ENCODE results near the gene GDAP2. TPM values are rescaled to one million over a fixed set of nuclear protein-coding genes. Genes with fewer than 3 reads are reported as not detected.

GDAP2 gene
- total RNA-seq, 1 experiment from 2014 or later: 24.4 TPM

DNA sequence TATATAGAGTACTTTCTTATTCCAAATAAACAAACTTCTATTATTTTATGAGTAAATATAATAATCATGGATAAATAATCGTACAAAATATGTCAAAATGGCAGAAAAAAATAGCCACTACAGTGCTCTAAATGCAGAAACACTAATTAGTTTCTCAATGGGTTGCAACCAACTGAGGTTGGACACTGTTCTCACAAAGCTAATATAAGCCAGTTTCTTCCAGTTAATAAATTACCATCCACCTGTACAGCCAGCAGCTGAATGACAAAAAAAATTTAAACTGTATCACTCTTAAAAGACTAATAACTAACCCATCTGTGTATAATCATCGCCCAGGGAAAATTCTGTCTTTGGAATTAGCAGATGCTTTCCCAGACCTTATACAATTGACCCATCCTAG is 36.9 kb downstream of the GDAP2 start:
- no peaks in the 10 kb centered on the region for H3K4me1 Mint-ChIP-seq

More for the DNA sequence above, 36.9 kb downstream of the GDAP2 start:
- no peak overlapping the region for H3K56ac ChIP-seq (ENCODE audit: insufficient read length, low read depth, low read length)
- H3K14ac ChIP-seq (ENCODE audit: insufficient read depth, low read length): no peak overlapping the region
- no peaks in the 10 kb centered on the region for H3K27me3 Mint-ChIP-seq (ENCODE audit: low read depth)
- WGBS (ENCODE audit: extremely low coverage, insufficient read length, low lambda C conversion rate): no CpG with 5 or more reads among the region's 2 CpGs
- no peak overlapping the region for H4K8ac ChIP-seq (replicated peaks; ENCODE audit: insufficient read length, low read depth, low read length)
- no peak overlapping the region for H3K4me3 Mint-ChIP-seq
- H2BK20ac ChIP-seq (ENCODE audit: low read depth, low read length, poor library complexity, severe bottlenecking): no peak overlapping the region
- H3K9me3 ChIP-seq (ENCODE audit: control insufficient read depth, low read depth, low read length): no peaks in the 10 kb centered on the region
- H3K9me3 Mint-ChIP-seq: no peaks in the 10 kb centered on the region
- no peak for DNase-seq
- H3K4me1 ChIP-seq (ENCODE audit: insufficient read depth, low read length): no peaks in the 10 kb centered on the region
- H4K5ac ChIP-seq (ENCODE audit: insufficient read length, low read depth, low read length): no peak overlapping the region
- no peak overlapping the region for H2AFZ ChIP-seq (ENCODE audit: low read length)
- no peaks in the 10 kb centered on the region for H4K20me1 ChIP-seq (ENCODE audit: control insufficient read depth, insufficient read depth, insufficient read length)
- no peaks in the 10 kb centered on the region for H3K79me2 ChIP-seq (ENCODE audit: insufficient read depth, low read length)
- H3K27ac Mint-ChIP-seq: no peak overlapping the region
- no peak overlapping the region for H4K91ac ChIP-seq (ENCODE audit: insufficient read length, low read depth, low read length)
- H2BK5ac ChIP-seq (ENCODE audit: insufficient read length, low read length): no peak overlapping the region
- H2BK120ac ChIP-seq (ENCODE audit: low read depth, low read length, poor library complexity, severe bottlenecking): no peak overlapping the region
- no peaks in the 10 kb centered on the region for H3K27me3 ChIP-seq (ENCODE audit: insufficient read depth, low read length)
- H3K27ac ChIP-seq (ENCODE audit: insufficient read length, low read depth, low read length): no peak overlapping the region
- no peak overlapping the region for H3K9ac ChIP-seq (ENCODE audit: extremely low read depth, insufficient read length, low read length)
- no peak overlapping the region for H3K4ac ChIP-seq (ENCODE audit: low read depth, low read length)
- no peak overlapping the region for H3K4me2 ChIP-seq (ENCODE audit: insufficient read depth, insufficient read length, low read length)
- H3K79me1 ChIP-seq (ENCODE audit: insufficient read depth, low read depth, low read length, poor library complexity, severe bottlenecking): no peaks in the 10 kb centered on the region
- H3T11ph ChIP-seq (ENCODE audit: low read length): no peak overlapping the region
- no peak overlapping the region for H3K18ac ChIP-seq (ENCODE audit: insufficient read length, low read depth, low read length)
- H2AK5ac ChIP-seq (ENCODE audit: insufficient read length, low read length): no peak overlapping the region
- no peaks in the 10 kb centered on the region for H3K23me2 ChIP-seq (ENCODE audit: insufficient read length, low read depth, low read length, poor library complexity, severe bottlenecking)
- peaks cover 0 to 15% (median 0%) of the 10 kb centered on the region in 3 experiments; a peak in 3 of 7 replicates for H3K36me3 Mint-ChIP-seq (ENCODE audit: insufficient read depth in 1 of 3, low read depth in 3 of 3)
- no peak overlapping the region for H3K23ac ChIP-seq (ENCODE audit: insufficient read length, low read depth, low read length)
- H2BK15ac ChIP-seq (ENCODE audit: low read depth, low read length): no peak overlapping the region
- TF ChIP-seq, protein P1, sequence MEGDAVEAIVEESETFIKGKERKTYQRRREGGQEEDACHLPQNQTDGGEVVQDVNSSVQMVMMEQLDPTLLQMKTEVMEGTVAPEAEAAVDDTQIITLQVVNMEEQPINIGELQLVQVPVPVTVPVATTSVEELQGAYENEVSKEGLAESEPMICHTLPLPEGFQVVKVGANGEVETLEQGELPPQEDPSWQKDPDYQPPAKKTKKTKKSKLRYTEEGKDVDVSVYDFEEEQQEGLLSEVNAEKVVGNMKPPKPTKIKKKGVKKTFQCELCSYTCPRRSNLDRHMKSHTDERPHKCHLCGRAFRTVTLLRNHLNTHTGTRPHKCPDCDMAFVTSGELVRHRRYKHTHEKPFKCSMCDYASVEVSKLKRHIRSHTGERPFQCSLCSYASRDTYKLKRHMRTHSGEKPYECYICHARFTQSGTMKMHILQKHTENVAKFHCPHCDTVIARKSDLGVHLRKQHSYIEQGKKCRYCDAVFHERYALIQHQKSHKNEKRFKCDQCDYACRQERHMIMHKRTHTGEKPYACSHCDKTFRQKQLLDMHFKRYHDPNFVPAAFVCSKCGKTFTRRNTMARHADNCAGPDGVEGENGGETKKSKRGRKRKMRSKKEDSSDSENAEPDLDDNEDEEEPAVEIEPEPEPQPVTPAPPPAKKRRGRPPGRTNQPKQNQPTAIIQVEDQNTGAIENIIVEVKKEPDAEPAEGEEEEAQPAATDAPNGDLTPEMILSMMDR (conservative IDR thresholded peaks at IDR 0.05): no peak
- H2BK12ac ChIP-seq (ENCODE audit: insufficient read length, low read depth, low read length): no peak overlapping the region

Data from H9 (cell line).